GM21526 (cell line): ENCODE measurements around the gene CELF4.
"Not testable (repeated sequence)": the region's sequence is repeated elsewhere in the genome, so short reads cannot be mapped to it uniquely, and the experiment has no call there.

ENCODE experiments used
- ATAC-seq: cut with Tn5 transposase; IDR thresholded peaks from one replicate; pipeline ENCODE4 v1.9.1; 2021; ENCODE audit warnings: moderate library complexity; ENCODE audit not compliant: unreplicated experiment, low FRiP score

CELF4 gene

DNA sequence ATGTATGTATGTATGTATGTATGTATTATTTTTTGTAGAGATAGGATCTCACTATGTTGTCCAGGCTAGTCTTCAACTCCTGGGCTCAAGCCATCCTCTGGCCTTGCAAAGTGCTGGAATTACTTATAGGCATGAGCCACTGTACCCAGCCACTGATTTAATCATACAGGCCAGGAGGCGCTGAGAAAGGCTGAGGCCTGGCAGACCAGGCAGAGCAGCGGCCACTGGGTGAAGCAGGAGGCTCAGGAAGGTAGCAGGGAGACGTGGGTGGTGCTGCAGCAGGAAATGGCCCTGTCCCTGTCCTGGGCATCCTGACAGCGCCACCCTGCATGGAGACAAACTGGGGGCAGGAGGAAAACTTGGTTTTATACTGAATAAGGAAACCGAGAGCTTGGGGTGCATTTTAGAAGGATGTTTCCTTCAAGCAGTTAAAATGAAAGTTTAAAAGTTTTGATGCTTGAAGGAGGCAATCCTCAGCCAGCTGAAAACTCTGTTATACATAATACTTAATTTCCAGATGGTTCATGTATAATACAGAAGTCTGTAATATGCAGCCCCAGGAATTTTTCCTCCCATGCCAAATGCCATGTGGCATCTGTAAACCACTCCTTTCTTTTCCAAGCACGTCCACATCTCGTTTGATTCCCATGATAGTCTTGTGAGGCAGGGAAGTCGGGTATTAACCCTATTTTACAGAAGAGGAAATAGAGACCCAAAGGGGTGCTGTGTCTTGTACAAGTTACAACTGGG is 182.4 kb downstream of the CELF4 start:
- ATAC-seq = no peak

DNA sequence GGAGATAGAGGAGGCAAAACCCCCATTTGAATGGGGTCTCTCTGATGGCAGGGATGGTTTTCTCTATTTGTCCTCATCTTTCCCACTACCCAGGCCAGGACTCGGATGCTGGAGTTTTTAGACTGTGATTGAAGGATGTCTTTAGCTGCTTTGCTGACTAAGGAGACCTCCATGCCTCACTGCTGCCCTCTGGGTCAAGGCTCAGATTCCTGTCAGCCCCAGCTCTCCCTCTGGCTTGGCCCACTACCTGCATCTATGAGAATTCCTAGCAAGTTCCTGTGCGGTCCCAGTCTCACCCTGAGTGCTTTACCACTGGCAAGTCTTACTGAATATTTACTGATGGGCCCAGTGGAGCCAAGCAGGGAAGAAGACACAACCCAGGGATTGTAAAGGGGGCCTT is 184.0 kb downstream of the CELF4 start:
- ATAC-seq = no peak

DNA sequence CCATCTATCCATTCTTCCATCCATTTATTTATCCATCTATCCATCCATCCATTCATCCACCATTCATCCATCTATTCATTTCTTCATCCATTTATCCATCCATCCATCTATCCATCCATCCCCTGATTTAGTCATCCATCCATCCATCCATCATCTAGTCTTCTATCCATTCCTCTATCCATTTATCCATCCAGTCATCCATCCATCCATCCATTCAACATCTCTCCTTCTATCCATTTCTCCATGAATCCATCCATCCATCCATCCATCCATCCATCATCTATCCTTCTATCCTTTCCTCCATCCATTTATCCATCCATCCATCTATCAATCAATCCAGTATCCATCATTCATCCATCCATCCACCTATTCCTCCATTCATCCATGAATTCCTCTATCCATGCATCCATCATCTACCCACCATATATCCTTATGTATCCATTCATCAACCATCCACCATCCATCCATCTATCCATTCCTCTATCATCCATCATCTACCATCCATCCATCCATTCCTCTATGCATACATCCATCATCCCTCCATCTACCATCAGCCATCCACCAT is 185.0 kb downstream of the CELF4 start:
- no peak for ATAC-seq

- no peak for ATAC-seq
These were observed 187.1 kb downstream of the CELF4 start for GRCh38 chr18:37378336-37379010.

- no peak for ATAC-seq
These were observed 190.4 kb downstream of the CELF4 start for GRCh38 chr18:37375181-37375580.

DNA sequence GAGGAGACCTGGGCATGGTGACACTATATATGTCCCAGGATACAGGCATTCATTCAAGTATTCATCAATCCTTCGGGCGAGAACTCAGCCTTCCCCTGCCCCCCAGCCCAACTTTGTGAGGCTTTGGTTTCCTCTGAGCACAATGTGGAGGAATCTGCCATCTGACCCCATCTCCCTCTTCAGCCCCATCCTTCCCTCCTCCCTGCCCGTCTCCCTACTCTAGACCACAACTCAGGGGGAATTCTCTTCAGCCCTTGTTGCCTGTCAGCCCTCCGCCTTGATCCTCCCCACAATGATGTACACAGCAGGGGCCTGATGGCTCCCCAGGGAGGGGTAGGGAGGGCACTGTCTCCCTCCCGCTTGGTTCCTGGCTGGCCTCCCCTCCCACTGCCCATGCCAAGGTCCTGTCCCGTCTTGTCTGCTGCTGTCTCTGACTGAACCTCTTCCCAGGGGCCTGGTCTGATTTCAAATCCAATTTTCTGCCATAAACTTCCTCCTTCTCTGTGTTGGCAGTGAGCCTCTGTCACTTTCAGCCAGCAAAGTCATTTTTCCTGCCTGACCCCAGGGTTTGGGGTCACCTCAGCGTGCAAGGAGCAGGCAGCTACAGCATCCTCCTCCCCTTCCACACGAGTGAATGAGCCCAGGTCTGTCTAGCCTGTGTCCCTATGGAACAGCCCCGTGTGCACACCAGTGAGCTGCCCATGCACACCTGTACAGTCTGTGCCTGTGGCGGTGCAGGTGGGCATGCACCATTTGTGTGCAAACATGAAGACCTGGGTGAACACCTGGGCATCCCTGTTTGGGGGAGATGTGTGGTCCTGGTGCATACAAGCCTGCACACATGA is 197.3 kb downstream of the CELF4 start:
- no peak for ATAC-seq

GRCh38 chr18:37364237-37364636 is 201.4 kb downstream of the CELF4 start:
- ATAC-seq = no peak

GRCh38 chr18:37362158-37362890 is 203.3 kb downstream of the CELF4 start:
- no peak for ATAC-seq

- ATAC-seq = no peak
These were observed 204.1 kb downstream of the CELF4 start for GRCh38 chr18:37361335-37362157.

DNA sequence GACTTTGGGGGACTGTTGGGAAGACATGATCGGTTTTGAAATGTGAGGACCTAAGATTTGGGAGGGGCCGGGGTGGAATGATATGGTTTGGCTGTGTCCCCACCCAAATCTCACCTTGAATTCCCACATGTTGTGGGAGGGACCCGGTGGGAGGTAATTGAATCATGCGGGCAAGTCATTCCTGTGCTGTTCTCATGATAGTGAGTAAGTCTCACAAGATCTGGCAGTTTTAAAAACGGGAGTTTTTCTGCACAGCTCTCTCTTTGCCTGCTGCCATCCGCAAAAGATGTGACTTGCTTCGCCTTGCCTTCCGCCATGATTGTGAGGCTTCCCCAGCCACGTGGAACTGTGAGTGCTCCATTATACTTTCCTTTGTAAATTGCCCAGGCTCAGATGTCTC is 207.5 kb downstream of the CELF4 start:
- not testable (repeated sequence) for ATAC-seq

DNA sequence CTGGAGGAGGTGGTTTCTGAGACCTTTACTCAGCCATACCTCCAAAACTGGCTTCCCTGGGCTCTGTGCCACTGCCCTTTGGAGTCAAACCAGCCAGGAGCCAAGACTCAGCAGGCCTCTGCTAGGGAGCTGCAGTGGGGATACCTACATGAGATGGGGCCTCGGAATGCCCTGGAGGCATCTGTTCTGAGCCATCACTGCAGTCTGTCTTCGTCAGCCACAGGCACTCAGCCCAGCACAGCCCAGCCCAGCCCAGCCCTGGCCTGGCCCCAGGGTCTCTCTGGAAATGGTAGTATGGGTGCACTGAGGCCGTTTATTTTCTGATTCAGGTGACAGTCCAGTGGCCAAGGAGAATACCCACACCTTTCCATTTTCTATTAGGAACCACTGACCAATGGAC is 209.8 kb downstream of the CELF4 start:
- ATAC-seq = no peak

DNA sequence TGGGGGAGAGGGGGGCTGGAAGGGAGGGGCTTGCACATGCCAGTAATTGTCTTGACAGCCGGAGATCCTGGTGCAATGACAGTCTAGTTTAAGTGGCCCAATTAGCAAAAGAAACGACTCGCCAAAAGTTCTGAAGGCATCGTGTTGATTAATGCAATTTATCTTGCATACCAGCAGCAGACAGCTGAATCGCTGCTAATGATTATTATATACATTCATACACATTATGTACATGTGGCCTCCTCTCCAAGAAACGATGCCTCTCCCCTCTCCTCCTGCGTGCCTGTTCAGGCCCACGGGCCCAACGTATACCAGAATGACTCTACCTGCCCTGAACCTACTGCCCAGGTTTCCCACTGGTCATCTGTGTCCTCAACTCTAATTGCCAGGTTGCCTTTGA is 214.5 kb downstream of the CELF4 start:
- ATAC-seq = no peak

- ATAC-seq = no peak
These were observed 216.9 kb downstream of the CELF4 start for GRCh38 chr18:37348729-37349128.

DNA sequence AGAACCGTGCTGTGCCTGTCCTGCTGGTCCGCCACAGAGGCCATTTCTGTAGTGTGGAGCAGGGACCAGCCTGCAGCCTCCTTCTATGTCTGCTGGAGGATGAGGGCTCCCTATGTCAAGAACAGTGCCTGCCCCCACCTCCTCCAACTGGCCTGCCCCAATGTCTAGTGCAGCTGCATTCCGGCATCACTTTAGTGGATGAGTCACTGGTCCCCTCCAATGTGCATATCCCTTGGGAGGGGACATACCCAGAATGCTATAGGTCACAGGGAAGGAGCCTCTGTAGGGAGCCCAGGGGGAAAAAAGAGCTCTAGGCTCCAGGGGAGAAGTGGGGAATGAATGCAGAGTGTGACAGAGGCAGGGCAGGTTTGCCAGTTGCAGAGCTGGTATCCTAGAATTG is 219.6 kb downstream of the CELF4 start:
- no peak for ATAC-seq

DNA sequence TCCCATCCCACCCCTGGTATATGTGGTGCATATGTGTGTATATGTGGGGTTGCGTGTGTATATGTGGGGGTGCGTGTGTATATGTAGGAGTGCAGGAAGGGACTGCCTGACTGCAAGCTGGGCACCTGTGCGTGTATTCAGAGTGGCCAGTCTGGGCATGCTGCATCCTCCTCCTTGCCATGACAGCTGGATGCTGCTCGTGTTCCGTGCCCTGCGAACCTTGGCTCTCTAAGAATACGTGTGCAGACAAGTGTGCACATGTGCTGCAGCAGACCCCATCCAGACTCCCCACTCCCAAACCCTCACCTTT is 222.1 kb downstream of the CELF4 start:
- no peak for ATAC-seq

- ATAC-seq = no peak
These were observed 224.0 kb downstream of the CELF4 start for GRCh38 chr18:37341473-37342086.

- no peak for ATAC-seq
These were observed 224.6 kb downstream of the CELF4 start for GRCh38 chr18:37341016-37341415.

- no peak for ATAC-seq
These were observed 225.8 kb downstream of the CELF4 start for GRCh38 chr18:37339701-37340215.
